B cell (primary cell): Measurements from ENCODE around the gene TNPO3. TPM values are rescaled to one million over a fixed set of nuclear protein-coding genes. Genes with fewer than 3 reads are reported as not detected.

ENCODE experiments used
- ATAC-seq: fragments of 200-7000 bp; cut with Tn5 transposase; one replicate; pipeline ENCODE4 v1.10.0; 2021; ENCODE audit warnings: low read depth, mild to moderate bottlenecking, moderate number of reproducible peaks, moderate library complexity
- CTCF ChIA-PET: fragments of 350-600 bp; sonication (Branson Sonifier 250); formaldehyde crosslinking; loops from one replicate; lab custom pipeline; 2021; ENCODE audit warnings: antibody characterized with exemption, inconsistent platforms; lab: Charles Lee
- POLR2A ChIA-PET: fragments of 350-600 bp; sonication (Branson Sonifier 250); formaldehyde crosslinking; loops from one replicate; lab custom pipeline; 2021; ENCODE audit warnings: antibody characterized with exemption; lab: Charles Lee
- DNase-seq: peaks from one replicate; pipeline ENCODE4 v3.0.0; 2013
- H2AFZ ChIP-seq: 2 replicates; pipeline ENCODE4 v1.6.1; 2012; ENCODE audit warnings: mild to moderate bottlenecking, low read depth, low read length; ENCODE audit not compliant: insufficient read depth, poor library complexity, severe bottlenecking
- H3K27ac ChIP-seq, 2 donors: 1 replicate in 1 of 2; 2 replicates in 1 of 2; pipeline ENCODE4 v1.5.1; 2012 to 2013; ENCODE audit warnings: low read length in 2 of 2, mild to moderate bottlenecking in 2 of 2, moderate library complexity in 1 of 2
- H3K27me3 ChIP-seq, 4 experiments: fragments of 200-600 bp in 1 of 4; sonication (generic) in 1 of 4; replicated peaks in 1 of 4; 1 replicate in 2 of 4; 2 replicates in 2 of 4; pipeline versions ENCODE4 v1.6.1 to v1.7.0; 2013 to 2016; ENCODE audit warnings: low read length in 3 of 4, mild to moderate bottlenecking in 2 of 4, mixed read lengths in 1 of 4, moderate library complexity in 1 of 4; ENCODE audit not compliant: insufficient read depth in 4 of 4, control insufficient read depth in 3 of 4; ENCODE audit errors: control extremely low read depth in 1 of 4
- H3K36me3 ChIP-seq, 2 experiments: replicated peaks in 1 of 2; 1 replicate in 1 of 2; 2 replicates in 1 of 2; pipeline versions ENCODE4 v1.6.1 to v1.7.1; 2013; ENCODE audit warnings: low read length in 1 of 2; ENCODE audit not compliant: insufficient read depth in 2 of 2, control insufficient read depth in 1 of 2; ENCODE audit errors: control extremely low read depth in 1 of 2, extremely low read depth in 1 of 2
- H3K4me1 ChIP-seq, 2 donors: fragments of 200-600 bp in 1 of 2; sonication (generic) in 1 of 2; 1 replicate in 1 of 2; 2 replicates in 1 of 2; pipeline versions ENCODE4 v1.5.1 to v1.6.1; 2013 to 2017; ENCODE audit warnings: low read length in 2 of 2; ENCODE audit not compliant: control insufficient read depth in 2 of 2, insufficient read depth in 2 of 2
- H3K4me2 ChIP-seq: replicated peaks from 2 replicates; pipeline ENCODE3; 2012; ENCODE audit warnings: mild to moderate bottlenecking, low read depth, low read length; ENCODE audit not compliant: poor library complexity, severe bottlenecking
- H3K4me3 ChIP-seq, 5 experiments: fragments of 200-600 bp in 1 of 5; sonication (generic) in 1 of 5; 1 replicate in 3 of 5; 2 replicates in 2 of 5; pipeline versions ENCODE4 v1.5.1 to v1.7.0; 2011 to 2016; ENCODE audit warnings: low read length in 4 of 5, mild to moderate bottlenecking in 4 of 5, low read depth in 2 of 5, control low read depth in 1 of 5, moderate library complexity in 1 of 5; ENCODE audit not compliant: insufficient read depth in 1 of 5; ENCODE audit errors: control extremely low read depth in 1 of 5, extremely low read depth in 1 of 5
- H3K79me2 ChIP-seq: fragments of 200-600 bp; sonication (generic); one replicate; pipeline ENCODE4 v1.6.0; 2016; ENCODE audit warnings: low read length; ENCODE audit not compliant: control insufficient read depth, insufficient read depth
- H3K9ac ChIP-seq: fragments of 200-600 bp; sonication (generic); 2 replicates; pipeline ENCODE4 v1.6.1; 2017; ENCODE audit warnings: mild to moderate bottlenecking, low read length, moderate library complexity
- H3K9me3 ChIP-seq, 3 donors: one replicate each; pipeline versions ENCODE4 v1.6.1 to v1.7.1; 2013; ENCODE audit warnings: low read length in 2 of 3; ENCODE audit not compliant: control insufficient read depth in 2 of 3, insufficient read depth in 1 of 3; ENCODE audit errors: control extremely low read depth in 1 of 3
- H4K20me1 ChIP-seq: 2 replicates; pipeline ENCODE4 v1.6.0; 2012; ENCODE audit warnings: mild to moderate bottlenecking, low read length; ENCODE audit not compliant: insufficient read depth, control insufficient read depth, poor library complexity, severe bottlenecking
- H3K27ac Mint-ChIP-seq: one replicate; pipeline ENCODE4 v1.8.0; 2021; ENCODE audit warnings: mixed read lengths
- H3K27me3 Mint-ChIP-seq: one replicate; pipeline ENCODE4 v1.8.0; 2021; ENCODE audit warnings: mixed read lengths
- H3K4me1 Mint-ChIP-seq: one replicate; pipeline ENCODE4 v1.8.0; 2021; ENCODE audit warnings: mixed read lengths
- H3K4me3 Mint-ChIP-seq: one replicate; pipeline ENCODE4 v1.8.0; 2021; ENCODE audit warnings: mixed read lengths
- H3K9me3 Mint-ChIP-seq: one replicate; pipeline ENCODE4 v1.8.0; 2022; ENCODE audit warnings: mixed read lengths; ENCODE audit not compliant: insufficient read depth
- EZH2 ChIP-seq: IDR thresholded peaks from 2 replicates; pipeline ENCODE4 v1.6.1; 2012; ENCODE audit warnings: borderline replicate concordance, low read depth, mild to moderate bottlenecking, moderate library complexity, low read length; ENCODE audit not compliant: insufficient read depth, poor library complexity, severe bottlenecking
- WGBS: methylation state at CpG from one replicate; pipeline ENCODE4 v1.1.5; 2013; ENCODE audit warnings: missing lambda C conversion rate; ENCODE audit not compliant: insufficient coverage; 5-methylcytosine and 5-hydroxymethylcytosine counted together
- intact Hi-C: fragments of 100-400 bp; cut with micrococcal nuclease; formaldehyde crosslinking; loops from one replicate; pipeline ENCODE4 v1.10.0; 2022
- polyA plus RNA-seq: library from polyadenylated mRNA; depleted of rRNA; stranded (reverse); fragments of >200 nt; gene quantifications from 2 replicates; pipeline ENCODE4 v1.2.3, GENCODE V29; 2012
- total RNA-seq, 2 donors: library from RNA; stranded (reverse); fragments of 120-200 nt in 1 of 2; gene quantifications; 1 replicate in 1 of 2; 2 replicates in 1 of 2; pipeline versions ENCODE4 v1.2.3 to v1.2.4, GENCODE V29; 2013 to 2022
- TF ChIP-seq, protein P1 (sequence below): fragments of 200-600 bp; IDR thresholded peaks from one replicate; pipeline ENCODE4 v1.8.0; 2022; ENCODE audit warnings: antibody characterized with exemption, mild to moderate bottlenecking

TNPO3 gene
- total and polyA plus RNA-seq, 2 donors (not counting 1 experiment from before 2014, with no cell fraction given), result 19.0 to 48.3 TPM

DNA sequence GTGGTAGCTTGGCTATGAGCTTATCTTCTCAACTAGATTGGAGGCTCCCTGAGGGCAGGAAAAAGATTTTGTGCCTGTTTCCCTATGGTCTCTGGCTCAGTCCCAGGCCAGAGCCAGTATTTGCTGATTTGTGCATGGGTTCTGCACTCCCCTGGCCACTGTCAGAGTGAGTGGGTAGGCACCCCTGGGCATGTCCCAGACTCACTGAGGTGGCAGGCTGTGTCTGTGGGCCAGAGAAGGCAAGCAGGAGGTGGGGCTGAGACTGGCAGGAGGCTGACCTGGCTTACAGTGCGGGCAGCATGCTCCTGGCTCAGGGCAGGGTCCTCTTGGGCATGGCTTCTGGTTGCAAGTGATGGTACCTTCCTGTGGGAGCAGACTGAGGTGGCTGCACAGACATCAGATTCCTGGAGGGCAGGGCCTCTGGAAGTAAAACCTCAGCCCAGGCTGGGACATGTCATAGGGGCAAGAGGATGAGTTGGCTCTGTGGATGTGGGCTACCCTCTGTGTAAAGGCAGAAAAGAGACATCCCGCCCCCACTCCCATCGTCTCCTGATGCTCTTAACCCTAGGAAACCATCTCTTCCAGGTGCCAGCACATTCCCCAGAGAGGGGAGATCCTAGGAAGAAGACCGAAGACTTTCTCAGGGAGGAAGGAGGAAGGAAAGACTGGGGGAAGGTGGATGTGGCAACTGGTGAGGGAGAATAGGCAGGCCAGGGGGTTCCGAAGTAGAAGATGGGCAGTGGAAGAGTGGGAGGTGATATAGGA is 148.7 kb downstream of the TNPO3 start:
- H3K4me2 ChIP-seq, result no peak overlapping the region
- DNase-seq (no peak), ATAC-seq (no peak)
- no peaks in the 10 kb centered on the region for H4K20me1 ChIP-seq
- no peaks in the 10 kb centered on the region for H3K36me3 ChIP-seq
- POLR2A ChIA-PET, result no interaction called here
- H3K9ac ChIP-seq, result no peak overlapping the region
- CTCF ChIA-PET, result interaction anchor here (1.1 to 3.9 kb wide), 4 partner anchors 8 to 186 kb away, joined by 3 to 19 read pairs (median 6); no protein-coding TSS in a partner anchor
- H3K4me1 ChIP-seq, result peaks cover 13 to 18% of the 10 kb centered on the region in 2 donors
- H3K4me1 Mint-ChIP-seq, result peaks cover 15% of the 10 kb centered on the region
- H3K27me3 Mint-ChIP-seq, result peaks cover 31% of the 10 kb centered on the region
- peaks cover 0 to 3% (median 0%) of the 10 kb centered on the region in 3 donors for H3K9me3 ChIP-seq
- peaks cover 0 to 29% (median 13%) of the 10 kb centered on the region in 4 experiments for H3K27me3 ChIP-seq
- intact Hi-C loops, result no loop called here
- TF ChIP-seq EZH2, result no peak
- TF ChIP-seq, protein P1, sequence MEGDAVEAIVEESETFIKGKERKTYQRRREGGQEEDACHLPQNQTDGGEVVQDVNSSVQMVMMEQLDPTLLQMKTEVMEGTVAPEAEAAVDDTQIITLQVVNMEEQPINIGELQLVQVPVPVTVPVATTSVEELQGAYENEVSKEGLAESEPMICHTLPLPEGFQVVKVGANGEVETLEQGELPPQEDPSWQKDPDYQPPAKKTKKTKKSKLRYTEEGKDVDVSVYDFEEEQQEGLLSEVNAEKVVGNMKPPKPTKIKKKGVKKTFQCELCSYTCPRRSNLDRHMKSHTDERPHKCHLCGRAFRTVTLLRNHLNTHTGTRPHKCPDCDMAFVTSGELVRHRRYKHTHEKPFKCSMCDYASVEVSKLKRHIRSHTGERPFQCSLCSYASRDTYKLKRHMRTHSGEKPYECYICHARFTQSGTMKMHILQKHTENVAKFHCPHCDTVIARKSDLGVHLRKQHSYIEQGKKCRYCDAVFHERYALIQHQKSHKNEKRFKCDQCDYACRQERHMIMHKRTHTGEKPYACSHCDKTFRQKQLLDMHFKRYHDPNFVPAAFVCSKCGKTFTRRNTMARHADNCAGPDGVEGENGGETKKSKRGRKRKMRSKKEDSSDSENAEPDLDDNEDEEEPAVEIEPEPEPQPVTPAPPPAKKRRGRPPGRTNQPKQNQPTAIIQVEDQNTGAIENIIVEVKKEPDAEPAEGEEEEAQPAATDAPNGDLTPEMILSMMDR, result no peak
- 100% methylated on average over 3 of the region's 5 CpGs for WGBS
- no peak overlapping the region for H3K4me3 ChIP-seq
- peak overlapping the region; percentile 32 for H3K27ac Mint-ChIP-seq
- no peak overlapping the region for H2AFZ ChIP-seq
- H3K9me3 Mint-ChIP-seq, result no peaks in the 10 kb centered on the region
- H3K79me2 ChIP-seq, result no peaks in the 10 kb centered on the region
- H3K27ac ChIP-seq, result no peak overlapping the region
- H3K4me3 Mint-ChIP-seq, result no peak overlapping the region
